Stimulated activated CD4-positive, alpha-beta T cell treated with anti-CD3 and anti-CD28 coated beads, Interleukin-4, amount 100 ng/mL, for 24 hours (primary cell): ENCODE data around the gene OR2C1.

Source experiments
- DNase-seq: peaks from one replicate; pipeline ENCODE4 v3.0.0-alpha.2; 2020

Gene OR2C1

GRCh38 chr16:3400779-3401688 lies 45.3 kb downstream of the OR2C1 start, which contains the start of the genes ZNF174 and ZSCAN32:
TSS of gene ZNF174 (plus strand) at chr16:3401215. CDS start at chr16:3402005, 790 bp downstream.
TSS of gene ZSCAN32 (minus strand) at chr16:3401004. CDS start at chr16:3397557, 3,447 bp downstream.
- peak; percentile 99 for DNase-seq

GRCh38 chr16:3401719-3402397 lies 46.2 kb downstream of the OR2C1 start:
- no peak for DNase-seq
